ENCODE data around the gene NHS.

The NHS gene

DNA sequence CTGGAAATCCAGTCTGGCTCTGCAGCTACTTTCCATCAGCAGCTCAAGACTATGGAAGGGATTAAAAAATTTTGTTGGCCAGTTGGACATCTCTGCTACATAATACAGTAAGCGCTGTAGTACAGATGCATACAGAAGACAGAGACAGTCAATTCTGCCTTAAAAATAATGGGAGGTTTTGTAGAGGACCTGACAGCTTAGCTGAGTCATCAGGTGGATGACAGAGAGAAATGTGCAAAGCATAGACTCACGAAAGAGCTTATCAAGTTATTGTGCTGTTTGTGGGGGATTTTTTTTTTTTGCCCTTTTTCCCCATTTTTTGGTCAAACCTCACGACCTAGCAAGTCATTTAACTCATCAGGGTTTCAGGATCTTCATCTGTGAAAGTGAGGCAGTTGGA lies 213.3 kb downstream of the NHS start:
- DNase-seq (ENCODE audit: low read depth, low spot score), result no peak

DNA sequence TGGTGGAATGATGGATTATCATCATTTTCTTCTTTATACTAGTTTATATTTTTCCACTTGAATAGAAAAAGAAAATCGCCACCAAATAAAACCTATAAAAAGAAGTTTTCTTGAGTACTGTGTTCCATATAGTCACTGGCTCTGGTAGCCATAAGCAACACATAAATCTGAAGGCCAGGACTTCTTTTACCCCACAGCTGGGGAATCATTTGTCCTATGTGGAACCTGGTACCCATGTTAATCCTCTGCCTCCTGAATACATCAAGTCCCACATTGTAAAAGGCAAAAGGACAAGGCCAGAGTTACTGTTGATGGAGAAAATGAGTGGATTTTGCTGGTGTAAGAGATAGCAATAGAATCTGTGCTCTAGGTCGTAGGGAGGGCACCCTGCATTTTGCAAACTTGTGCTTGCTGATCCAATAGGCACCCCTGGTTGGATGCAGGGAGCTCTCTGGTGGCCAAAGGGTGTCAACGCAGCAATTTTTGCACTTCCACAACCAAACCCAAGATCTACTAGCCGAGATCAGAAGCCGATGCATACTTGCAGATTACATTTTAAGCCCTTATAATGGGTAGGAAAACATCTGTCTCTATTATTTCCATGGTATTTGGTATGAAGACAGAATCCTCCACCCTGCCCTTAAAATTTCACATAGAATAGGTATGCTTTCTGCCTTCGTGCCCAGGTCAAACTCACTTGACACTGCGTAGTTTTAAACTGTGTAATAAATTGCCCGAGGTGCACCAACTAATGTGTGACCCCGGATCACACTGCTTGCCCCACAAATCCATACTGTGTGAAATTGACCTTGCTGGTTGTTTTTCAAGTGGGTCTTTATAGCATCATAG lies 216.1 kb downstream of the NHS start:
- DNase-seq (ENCODE audit: low read depth, low spot score), result peak; percentile 83

DNA sequence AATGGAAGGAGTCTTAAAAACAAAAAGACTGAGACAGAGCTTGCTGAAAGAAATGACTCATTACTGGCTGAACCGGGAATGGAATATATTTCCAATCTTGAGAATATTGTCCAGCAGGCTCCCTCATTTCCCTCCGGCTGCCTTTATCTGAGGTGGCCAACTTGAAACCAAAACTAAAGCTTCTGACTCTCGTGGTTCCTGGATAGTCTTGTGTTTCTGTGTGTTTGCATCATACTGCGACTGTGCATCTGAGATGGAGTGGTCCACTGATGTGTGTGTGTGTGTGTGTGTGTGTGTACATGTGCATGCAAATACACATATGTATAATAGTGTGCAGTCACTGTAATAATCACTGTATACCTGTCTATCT lies 216.7 kb downstream of the NHS start:
- DNase-seq (ENCODE audit: low read depth, low spot score), result peak; percentile 73

DNA sequence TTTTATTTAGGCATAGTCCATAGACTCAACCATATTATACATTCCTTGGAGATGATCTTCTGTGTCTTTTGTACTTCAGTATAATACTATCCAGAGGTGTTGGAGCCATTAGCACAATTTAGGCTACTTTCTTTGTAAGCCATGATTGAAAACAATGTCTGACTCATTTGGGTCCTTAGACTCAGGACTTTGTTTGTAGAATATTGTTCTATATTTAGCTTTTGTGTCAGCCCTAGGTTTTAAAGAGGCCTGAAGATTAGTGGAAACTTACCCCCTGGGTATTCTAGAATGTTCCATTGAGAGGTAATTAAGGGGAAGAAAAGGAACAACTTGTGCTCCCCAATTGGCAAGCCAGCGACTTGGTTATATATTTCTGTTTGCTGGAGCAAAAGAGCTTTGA lies 217.1 kb downstream of the NHS start:
- peak; percentile 64 for DNase-seq (ENCODE audit: low read depth, low spot score)

DNA sequence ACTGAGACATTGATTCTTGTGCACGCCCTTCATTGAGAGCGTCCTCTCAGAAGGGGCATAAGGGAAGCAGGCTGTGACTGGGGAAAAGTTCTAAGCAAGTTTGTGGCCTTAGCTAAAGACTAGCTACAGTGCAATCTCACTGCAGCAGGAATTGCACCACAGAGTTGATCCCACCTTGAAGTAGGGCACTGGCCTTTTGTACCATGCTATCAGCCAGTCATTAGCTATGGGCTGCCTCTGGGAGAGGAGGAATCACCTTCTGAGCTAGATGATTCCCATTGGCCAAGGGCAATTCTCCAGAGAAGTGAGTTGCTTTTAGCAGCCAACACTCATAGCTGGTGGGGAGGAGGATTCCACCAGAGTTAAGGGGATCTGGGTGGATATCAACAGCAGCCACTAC lies 219.7 kb downstream of the NHS start:
- no peak for DNase-seq (ENCODE audit: low read depth, low spot score)

GRCh38 chrX:17595456-17596035 lies 220.5 kb downstream of the NHS start:
- DNase-seq (ENCODE audit: low read depth, low spot score), result peak; percentile 65

GRCh38 chrX:17596061-17596460 lies 221.1 kb downstream of the NHS start:
- no peak for DNase-seq (ENCODE audit: low read depth, low spot score)

GRCh38 chrX:17596546-17597205 lies 221.7 kb downstream of the NHS start:
- peak; percentile 34 for DNase-seq (ENCODE audit: low read depth, low spot score)

- DNase-seq (ENCODE audit: low read depth, low spot score), result no peak
These were observed 222.3 kb downstream of the NHS start for GRCh38 chrX:17597327-17597726.

GRCh38 chrX:17597836-17598439 lies 222.9 kb downstream of the NHS start:
- DNase-seq (ENCODE audit: low read depth, low spot score), result peak; percentile 70

DNA sequence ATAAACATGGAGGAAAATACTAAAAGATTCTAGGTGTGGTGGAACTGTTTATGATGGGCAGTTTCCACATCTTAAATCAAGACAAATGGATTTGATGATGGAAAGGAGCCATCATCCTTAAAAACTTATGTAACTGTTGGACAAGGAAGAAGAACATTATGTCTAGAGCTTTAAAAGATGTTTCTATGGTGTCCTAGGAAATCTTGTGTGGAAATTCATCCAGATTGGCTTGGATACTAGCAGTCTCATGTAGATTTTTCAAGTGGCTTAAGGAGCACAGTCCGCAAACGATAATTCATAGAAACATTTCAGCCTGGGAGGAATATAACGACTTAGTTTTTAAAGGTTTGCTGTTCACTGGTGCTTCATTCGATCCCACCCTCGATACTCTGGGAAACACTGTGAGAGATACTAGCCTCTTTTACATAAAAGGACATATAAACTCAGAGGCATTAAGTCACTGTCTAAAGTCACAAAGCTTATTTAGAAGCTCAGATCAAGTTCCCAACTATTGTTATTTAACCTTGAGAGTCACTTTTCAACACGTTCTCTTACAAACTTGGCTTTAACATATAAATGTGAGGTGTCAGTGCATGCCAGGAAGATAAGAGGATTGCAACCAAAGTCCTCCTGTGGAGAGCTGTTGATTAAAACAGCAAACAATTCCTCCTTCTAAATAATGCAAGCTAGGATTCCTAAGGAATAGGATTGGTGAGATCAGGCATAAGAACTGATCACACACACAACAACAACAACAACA lies 226.6 kb downstream of the NHS start:
- DNase-seq (ENCODE audit: low read depth, low spot score), result no peak

- DNase-seq (ENCODE audit: low read depth, low spot score), result no peak
These were observed 227.2 kb downstream of the NHS start for GRCh38 chrX:17602245-17602644.

- DNase-seq (ENCODE audit: low read depth, low spot score), result no peak
These were observed 228.2 kb downstream of the NHS start for GRCh38 chrX:17603196-17603595.

- peak; percentile 44 for DNase-seq (ENCODE audit: low read depth, low spot score)
These were observed 230.7 kb downstream of the NHS start for GRCh38 chrX:17605676-17606075.

GRCh38 chrX:17606231-17606630 lies 231.2 kb downstream of the NHS start:
- DNase-seq (ENCODE audit: low read depth, low spot score), result no peak

GRCh38 chrX:17608888-17609287 lies 233.9 kb downstream of the NHS start:
- no peak for DNase-seq (ENCODE audit: low read depth, low spot score)

- no peak for DNase-seq (ENCODE audit: low read depth, low spot score)
These were observed 235.8 kb downstream of the NHS start for GRCh38 chrX:17610788-17611187.

- DNase-seq (ENCODE audit: low read depth, low spot score), result peak; percentile 77
These were observed 239.1 kb downstream of the NHS start for GRCh38 chrX:17613979-17614588.

GRCh38 chrX:17616936-17617335 lies 241.9 kb downstream of the NHS start:
- DNase-seq (ENCODE audit: low read depth, low spot score), result no peak

DNA sequence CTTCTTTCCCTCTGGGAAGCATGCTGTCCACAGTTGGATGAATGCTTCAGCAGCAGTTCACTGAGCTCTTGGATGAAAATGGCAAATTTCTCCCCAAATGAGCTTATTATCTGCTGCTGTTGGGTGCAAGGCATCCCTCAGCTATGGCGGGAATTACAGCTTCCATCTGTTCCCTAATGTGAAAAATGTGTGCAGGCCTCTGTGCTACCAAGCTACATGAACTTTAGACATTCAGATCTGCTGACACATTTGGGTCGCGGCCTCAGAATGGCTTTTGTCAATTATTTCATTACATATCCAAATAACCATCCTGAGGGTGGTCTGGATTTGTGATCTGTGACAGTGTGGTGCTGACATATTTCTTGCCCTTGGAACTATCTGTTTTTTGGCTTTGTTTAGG lies 242.8 kb downstream of the NHS start:
- DNase-seq (ENCODE audit: low read depth, low spot score), result no peak

- peak; percentile 29 for DNase-seq (ENCODE audit: low read depth, low spot score)
These were observed 246.7 kb downstream of the NHS start for GRCh38 chrX:17621566-17622270.
